GM18508 (cell line): ENCODE results near the gene RAC3.

Experiments
- ATAC-seq: cut with Tn5 transposase; IDR thresholded peaks from one replicate; pipeline ENCODE4 v1.9.1; 2021; ENCODE audit warnings: moderate number of reproducible peaks; ENCODE audit not compliant: insufficient read depth, unreplicated experiment

Gene RAC3

GRCh38 chr17:82064433-82065192, 33.1 kb downstream of the RAC3 start:
- no peak for ATAC-seq

- no peak for ATAC-seq
Observed at GRCh38 chr17:82065193-82065637, 33.7 kb downstream of the RAC3 start.

DNA sequence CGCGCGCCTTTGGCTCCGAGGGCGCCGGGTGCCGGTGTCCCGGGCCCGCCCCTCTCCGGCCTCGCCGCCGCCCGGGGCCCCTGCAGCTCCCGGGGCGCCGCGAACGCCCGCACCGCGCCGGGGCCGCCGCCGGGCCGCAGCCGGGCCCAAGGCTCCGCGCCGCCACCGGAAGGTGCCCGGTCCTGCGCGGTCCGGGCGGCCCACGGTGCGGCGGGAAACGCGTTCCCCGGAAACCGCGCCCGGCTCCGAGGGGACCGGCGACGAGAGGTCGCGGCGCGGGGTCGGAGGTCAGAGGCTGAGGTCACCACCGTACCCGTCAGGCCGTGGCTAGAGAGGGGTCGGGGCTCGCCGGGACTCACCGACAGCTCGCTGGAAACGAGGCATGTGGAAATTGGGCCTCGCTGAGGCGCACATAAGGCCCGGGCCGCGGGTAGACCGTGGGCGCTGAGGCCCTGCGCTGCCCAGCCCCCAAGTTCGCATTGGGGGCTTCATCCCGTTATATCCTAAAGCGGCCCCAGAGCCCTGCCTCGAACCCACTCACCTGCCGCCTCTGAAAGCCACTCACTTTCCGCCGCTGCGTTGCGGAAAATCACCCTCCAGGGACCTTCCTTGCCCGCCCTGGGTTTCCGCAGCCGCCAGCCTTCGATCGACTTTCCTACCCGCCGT, 34.3 kb downstream of the RAC3 start, which contains the start of gene DUS1L:
Gene DUS1L (minus strand): TSS at position 167 of the 666 bp plus-strand sequence. CDS start 745 bp downstream, outside the sequence.
- ATAC-seq: no peak

DNA sequence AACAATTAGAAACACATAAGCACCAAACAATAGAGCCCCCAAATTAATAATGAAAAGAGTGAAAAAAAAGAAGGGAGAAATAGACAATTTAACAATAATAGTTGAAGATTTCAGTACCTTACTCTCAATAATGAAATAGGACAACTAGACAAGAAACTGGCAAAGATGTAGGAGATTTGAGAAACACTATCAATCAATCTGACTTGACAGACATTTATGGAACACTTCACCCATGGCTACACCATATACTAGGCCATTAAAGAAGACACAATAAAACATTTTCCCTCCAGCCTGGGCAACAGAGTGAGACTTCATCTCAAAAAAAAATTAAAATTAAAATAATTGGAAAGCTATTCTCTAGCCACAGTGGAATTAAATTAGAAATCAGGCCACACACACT, 39.1 kb downstream of the RAC3 start:
- no peak for ATAC-seq

DNA sequence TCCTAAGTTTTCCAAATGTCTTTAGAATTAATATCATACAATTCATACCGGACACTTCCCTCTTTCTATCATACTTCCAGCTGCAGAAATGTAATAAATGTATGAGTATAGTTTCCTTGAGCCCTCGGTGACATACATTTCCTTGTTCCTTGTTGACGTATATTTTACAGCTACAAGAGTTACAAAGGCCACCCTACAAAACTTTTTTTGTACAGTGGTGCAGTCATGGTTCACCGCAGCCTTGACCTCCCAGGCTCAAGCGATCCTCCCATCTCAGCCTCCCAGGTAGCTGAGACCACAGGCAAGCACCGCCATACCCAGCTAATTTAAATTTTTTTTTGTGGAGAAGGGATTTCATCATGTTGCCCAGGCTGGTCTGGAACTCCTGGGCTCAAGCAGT, 41.3 kb downstream of the RAC3 start:
- no peak for ATAC-seq

DNA sequence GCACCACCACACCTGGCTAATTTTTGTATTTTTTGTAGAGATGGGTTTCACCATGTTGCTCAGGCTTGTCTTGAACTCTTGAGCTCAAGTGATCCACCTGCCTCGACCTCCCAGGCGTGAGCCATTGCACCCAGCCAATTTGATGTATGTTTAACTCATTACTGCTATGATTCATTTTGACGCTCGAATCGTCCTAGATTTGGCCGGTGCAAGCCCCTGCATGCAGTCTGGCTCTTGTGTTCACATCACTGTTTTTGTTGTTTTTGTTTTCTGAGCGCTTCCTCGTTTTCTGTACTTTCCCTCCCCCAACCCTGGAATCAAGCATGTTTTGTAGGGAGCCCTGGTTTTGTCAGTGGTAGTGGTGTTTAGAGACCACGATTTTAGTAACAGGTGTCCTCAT, 42.0 kb downstream of the RAC3 start:
- ATAC-seq: no peak

- no peak for ATAC-seq
Observed at GRCh38 chr17:82076018-82076784, 44.7 kb downstream of the RAC3 start.

- ATAC-seq: no peak
Observed at GRCh38 chr17:82076785-82077591, 45.5 kb downstream of the RAC3 start.

GRCh38 chr17:82077617-82078358, 46.3 kb downstream of the RAC3 start:
- ATAC-seq: no peak

GRCh38 chr17:82078433-82078832, 47.0 kb downstream of the RAC3 start:
- ATAC-seq: no peak

GRCh38 chr17:82079001-82079677, 47.7 kb downstream of the RAC3 start:
- no peak for ATAC-seq

DNA sequence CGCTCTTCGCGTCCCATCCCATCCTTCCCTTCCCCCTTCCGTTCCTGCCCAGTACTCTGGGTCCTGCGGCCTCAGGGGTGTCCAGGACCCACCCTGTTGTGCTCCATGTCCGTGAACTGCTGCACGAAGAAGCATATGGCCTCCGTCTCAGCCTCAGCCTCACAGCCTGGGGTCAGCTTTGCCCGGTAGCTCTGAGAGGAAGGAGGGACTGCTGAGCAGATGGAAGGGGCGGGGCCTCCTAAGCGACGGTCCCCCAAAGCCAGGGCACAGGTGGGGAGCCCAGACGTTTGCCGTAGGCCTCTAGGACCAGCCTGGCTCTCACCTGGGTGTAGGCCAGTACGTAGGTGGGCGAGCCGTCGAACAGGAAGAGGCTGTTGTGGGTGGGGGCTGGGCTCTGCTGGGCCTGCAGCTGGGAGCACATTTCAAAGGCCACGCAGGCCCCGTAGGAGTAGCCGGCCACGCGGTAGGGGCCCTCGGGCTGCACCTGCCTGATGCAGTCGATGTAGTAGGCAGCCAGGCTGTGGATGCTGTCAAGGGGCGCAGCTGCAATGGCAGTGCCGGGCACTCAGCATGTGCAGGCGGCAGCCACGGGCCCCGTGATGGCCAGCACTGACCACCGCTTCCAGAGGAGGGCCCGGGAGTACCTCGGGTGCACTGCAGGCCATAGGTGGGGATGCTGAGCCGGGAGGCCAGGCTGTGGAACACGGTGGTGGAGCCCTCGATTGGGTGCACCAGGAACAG, 48.7 kb downstream of the RAC3 start:
- no peak for ATAC-seq

DNA sequence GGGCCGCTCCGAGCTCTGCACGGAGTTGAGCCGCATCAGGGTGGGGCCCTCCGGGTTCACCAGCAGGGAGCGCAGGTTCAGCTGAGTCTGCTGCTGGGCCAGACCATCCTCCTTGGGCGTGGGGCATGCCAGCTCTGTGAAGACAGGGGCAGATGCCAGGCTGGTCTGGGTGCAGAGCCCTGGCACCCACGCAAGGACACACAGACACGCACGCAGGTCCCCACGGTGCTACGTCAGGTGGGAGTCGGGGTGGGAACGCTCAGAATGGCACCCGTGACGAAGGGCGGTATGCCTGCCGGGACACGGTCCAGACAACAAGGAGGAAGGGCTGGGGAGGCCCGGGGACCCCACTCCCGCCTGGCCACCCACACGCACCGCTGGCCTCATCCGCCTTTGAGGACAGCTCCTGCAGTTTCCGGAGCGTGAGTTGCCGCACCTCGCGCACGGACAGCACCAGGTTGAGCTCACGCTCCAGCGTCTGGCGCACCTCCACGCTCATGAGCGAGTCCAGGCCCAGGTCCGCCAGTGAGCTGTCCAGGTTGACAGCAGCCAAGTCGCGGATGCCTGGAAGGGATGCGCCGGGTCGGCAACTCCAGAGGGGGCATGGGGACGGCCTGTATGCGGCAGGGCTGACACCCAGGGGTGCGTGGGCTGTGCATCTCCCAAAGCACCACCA, 49.4 kb downstream of the RAC3 start:
- no peak for ATAC-seq

DNA sequence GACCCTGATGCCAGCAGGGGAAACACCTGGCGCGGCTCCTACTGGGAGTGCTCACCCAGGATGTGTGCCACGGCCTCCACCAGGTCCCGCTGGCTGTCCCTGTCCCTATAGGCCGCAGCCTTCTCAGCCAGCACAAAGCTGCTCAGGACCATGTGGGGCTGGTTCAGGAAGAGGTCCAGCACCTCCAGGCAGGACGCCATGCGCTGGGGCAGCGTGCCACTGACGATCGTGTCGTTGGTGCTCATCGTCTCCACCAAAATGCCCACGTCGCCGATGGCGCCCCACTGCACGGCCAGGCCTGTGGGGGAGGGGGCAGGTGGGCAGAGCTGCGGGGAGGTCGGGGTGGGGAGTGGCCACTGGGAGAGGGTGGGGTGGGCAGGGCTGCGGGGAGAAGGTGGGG, 50.1 kb downstream of the RAC3 start:
- no peak for ATAC-seq

DNA sequence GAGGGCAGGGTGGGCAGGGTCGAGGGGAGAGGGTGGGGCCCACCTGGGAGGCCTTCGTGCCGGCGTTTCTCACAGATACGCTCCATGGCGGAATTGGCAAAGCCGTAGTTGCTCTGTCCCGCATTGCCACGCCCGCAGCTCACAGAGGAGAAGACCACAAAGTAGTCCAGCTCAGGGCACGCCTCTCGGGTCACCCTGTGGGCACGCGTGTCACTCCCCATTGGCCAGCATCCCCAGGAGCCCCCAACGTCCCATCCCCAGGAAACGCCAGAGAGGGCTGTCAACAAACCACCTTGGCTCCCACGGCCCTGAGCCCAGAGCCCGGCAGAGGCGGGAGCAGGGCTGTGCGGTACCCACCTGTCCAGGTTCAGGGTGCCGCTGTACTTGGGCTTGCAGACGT, 50.5 kb downstream of the RAC3 start:
- no peak for ATAC-seq

GRCh38 chr17:82082456-82082855, 51.0 kb downstream of the RAC3 start:
- no peak for ATAC-seq

DNA sequence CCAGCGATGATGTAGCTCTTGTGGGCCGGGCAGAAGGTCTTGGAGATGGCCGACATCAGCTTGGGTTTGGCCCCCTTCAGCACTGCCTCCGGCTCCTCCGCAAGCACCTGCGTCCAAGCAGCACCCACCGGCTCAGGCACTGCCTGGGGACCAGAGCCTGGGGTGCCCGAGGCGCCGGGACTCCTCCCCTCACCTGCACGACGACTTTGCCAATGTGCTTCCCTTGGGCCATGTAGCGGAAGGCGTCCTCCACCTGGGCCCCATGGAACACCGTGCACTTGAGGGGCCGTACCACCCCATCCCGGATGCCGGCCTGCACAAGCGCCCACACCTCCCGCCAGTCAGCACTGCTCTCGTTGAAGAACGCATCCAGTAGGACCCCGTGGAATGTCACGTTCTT, 51.5 kb downstream of the RAC3 start:
- no peak for ATAC-seq
